Right atrium auricular region (tissue), 2 donors: Measurements from ENCODE around the gene USH2A. TPM values are rescaled to one million over a fixed set of nuclear protein-coding genes. Genes with fewer than 3 reads are reported as not detected.
"Not testable (repeated sequence)": the region's sequence is repeated elsewhere in the genome, so short reads cannot be mapped to it uniquely, and the experiment has no call there.

Experiments used
- DNase-seq: peaks from one replicate; pipeline ENCODE4 v3.0.0-alpha.2; 2019; ENCODE audit warnings: low spot score
- H3K27ac ChIP-seq, 2 donors: fragments of 200-600 bp; sonication (generic); 1 replicate in 1 of 2; 2 replicates in 1 of 2; pipeline ENCODE4 v1.5.1; 2016 to 2019
- H3K27me3 ChIP-seq, 2 donors: fragments of 200-600 bp; sonication (generic); one replicate each; pipeline versions ENCODE4 v1.5.1 to v1.6.0; 2017 to 2019
- H3K36me3 ChIP-seq: fragments of 200-600 bp; sonication (generic); one replicate; pipeline ENCODE4 v1.5.1; 2016
- H3K4me1 ChIP-seq, 2 donors: fragments of 200-600 bp; sonication (generic); one replicate each; pipeline versions ENCODE4 v1.5.1 to v1.6.0; 2017 to 2019
- H3K4me3 ChIP-seq, 2 donors: fragments of 200-600 bp; sonication (generic); 1 replicate in 1 of 2; 2 replicates in 1 of 2; pipeline ENCODE4 v1.5.1; 2017 to 2019; ENCODE audit warnings: mild to moderate bottlenecking in 1 of 2, moderate library complexity in 1 of 2
- H3K9me3 ChIP-seq, 2 donors: fragments of 200-600 bp; sonication (generic); one replicate each; pipeline ENCODE4 v1.5.1; 2019
- total RNA-seq, 2 donors: library from RNA; depleted of rRNA; stranded (reverse); fragments of >200 nt; gene quantifications; one replicate each; pipeline ENCODE4 v1.1.0, GENCODE V29; 2016
- TF ChIP-seq, protein P1 (sequence below), 2 donors: fragments of 200-600 bp; sonication (generic); IDR thresholded peaks; one replicate each; pipeline ENCODE4 v1.5.1; 2019; ENCODE audit warnings: antibody characterized with exemption in 2 of 2

USH2A gene
- total RNA-seq, 2 donors from 2014 or later = 2.4 to 5.6 TPM

DNA sequence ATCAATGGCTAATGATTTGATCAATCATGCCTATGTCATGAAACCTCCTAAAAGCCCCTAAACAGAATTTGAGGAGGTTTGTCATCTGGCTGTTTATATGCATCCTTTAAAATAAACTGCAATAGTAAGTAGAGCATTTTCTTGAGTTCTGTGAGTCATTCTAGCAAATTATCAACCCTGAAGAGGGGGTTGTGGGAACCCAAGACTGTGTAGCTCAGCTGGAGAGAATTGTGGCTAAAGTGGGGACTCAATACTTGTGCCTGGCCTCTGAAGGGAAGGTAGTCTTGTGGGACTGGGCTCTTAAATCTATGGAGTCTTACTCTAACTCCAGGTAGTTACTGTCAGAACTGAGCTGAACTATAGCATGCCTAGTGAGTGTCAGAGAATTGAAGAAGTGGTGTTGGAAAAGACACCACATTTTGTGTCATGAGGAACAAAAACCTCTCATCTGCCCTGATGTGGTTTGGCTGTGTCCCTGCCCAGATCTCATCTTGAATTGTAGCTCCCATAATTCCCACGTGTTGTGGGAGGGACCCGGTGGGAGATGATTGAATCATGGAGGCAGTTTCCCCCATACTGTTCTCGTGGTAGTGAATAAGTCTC lies 402.4 kb downstream of the USH2A start:
- no peak overlapping the region for H3K27ac ChIP-seq
- H3K4me1 ChIP-seq = no peaks in the 10 kb centered on the region
- H3K36me3 ChIP-seq = no peaks in the 10 kb centered on the region
- TF ChIP-seq, protein P1, sequence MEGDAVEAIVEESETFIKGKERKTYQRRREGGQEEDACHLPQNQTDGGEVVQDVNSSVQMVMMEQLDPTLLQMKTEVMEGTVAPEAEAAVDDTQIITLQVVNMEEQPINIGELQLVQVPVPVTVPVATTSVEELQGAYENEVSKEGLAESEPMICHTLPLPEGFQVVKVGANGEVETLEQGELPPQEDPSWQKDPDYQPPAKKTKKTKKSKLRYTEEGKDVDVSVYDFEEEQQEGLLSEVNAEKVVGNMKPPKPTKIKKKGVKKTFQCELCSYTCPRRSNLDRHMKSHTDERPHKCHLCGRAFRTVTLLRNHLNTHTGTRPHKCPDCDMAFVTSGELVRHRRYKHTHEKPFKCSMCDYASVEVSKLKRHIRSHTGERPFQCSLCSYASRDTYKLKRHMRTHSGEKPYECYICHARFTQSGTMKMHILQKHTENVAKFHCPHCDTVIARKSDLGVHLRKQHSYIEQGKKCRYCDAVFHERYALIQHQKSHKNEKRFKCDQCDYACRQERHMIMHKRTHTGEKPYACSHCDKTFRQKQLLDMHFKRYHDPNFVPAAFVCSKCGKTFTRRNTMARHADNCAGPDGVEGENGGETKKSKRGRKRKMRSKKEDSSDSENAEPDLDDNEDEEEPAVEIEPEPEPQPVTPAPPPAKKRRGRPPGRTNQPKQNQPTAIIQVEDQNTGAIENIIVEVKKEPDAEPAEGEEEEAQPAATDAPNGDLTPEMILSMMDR (IDR thresholded peaks at IDR 0.05) = no peak
- no peak for DNase-seq
- H3K4me3 ChIP-seq = no peak overlapping the region
- no peaks in the 10 kb centered on the region for H3K27me3 ChIP-seq
- H3K9me3 ChIP-seq = no peaks in the 10 kb centered on the region

DNA sequence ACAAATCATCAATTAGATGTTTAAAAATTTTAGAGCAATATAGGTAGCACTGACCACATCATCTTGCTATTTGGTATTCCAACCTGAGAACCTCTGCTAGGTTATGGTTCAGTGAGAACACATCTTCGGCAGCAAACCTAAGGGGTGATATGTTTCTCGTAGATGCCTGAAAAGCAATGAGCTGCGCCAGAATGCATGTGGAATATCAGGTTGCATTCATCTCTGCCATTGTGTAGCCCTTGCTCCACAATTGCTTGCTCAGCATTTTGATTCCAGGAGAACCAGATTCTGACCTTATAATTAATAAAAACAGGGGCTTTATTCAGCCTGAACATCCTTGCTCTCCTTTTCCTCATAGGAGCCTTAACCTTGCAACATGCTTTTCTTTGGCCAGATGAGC lies 408.1 kb downstream of the USH2A start:
- DNase-seq = no peak
- Histone ChIP-seq H3K4me1 (no peaks in the 10 kb centered on the region), H3K27me3 (no peaks in the 10 kb centered on the region), H3K9me3 (no peaks in the 10 kb centered on the region), H3K27ac (no peak overlapping the region), H3K4me3 (no peak overlapping the region), H3K36me3 (no peaks in the 10 kb centered on the region)
- TF ChIP-seq, protein P1 (IDR thresholded peaks at IDR 0.05) = no peak

DNA sequence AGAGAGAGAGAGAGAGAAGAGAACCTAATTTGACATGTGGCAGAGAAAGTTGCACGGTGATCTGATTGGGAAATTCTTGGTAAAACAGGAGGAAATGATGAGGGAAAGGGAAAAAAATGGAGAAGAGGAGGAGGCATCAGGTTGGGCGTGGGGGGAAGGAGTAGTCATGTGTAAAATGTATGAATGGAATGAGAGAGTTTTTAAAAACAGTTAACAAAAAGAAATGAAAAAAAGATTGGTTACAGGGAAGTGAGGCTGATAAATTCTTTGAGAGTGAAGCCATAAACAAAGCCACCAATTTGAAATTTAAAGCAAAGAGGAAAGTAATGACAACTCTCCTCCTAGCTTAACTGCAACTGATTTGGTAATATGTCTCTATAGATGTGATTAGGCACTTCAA lies 409.2 kb downstream of the USH2A start:
- TF ChIP-seq, protein P1 (IDR thresholded peaks at IDR 0.05) = no peak

DNA sequence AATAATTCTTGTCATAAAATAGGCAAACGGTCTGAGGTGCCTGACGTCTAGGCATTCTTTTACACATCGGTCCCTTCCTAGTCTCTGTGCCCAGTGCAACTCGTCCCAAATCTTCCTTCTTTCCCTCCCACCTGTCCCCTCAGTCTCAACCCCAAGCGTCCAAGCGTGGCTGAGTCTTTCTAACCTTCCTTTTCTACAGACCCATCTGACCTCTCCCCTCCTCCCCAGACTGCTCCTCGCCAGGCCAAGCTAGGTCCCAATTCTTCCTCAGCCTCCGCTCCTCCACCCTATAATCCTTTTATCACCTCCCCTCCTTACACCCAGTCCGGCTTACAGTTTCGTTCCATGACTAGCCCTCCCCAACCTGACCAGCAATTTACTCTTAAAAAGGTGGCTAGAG lies 413.8 kb downstream of the USH2A start:
- DNase-seq, H3K27ac ChIP-seq, H3K4me3 ChIP-seq, H3K9me3 ChIP-seq, H3K36me3 ChIP-seq, H3K27me3 ChIP-seq, H3K4me1 ChIP-seq: not testable (repeated sequence)

More for the DNA sequence above, 409.2 kb downstream of the USH2A start:
- Histone ChIP-seq H3K4me3 (no peak overlapping the region), H3K4me1 (no peaks in the 10 kb centered on the region), H3K9me3 (no peaks in the 10 kb centered on the region), H3K27me3 (no peaks in the 10 kb centered on the region), H3K36me3 (no peaks in the 10 kb centered on the region), H3K27ac (no peak overlapping the region)
- DNase-seq = no peak

DNA sequence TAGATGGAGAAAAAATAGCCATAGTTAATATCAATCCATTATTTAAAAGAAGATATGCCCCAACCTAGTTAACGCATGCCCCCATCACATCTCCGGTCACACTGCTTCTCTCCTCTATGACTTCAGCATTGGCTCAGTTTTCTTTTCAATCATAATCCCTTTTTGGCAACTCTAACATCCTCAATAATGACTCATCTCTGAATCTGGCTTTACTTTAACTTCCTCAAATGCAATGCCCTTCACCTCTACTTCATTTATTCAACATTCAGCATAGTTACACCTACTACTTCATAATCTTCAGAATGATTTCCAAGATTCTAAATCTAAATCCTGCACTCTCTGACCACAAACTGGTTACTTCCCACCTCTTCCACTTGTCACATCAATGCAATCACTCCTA lies 417.3 kb downstream of the USH2A start:
- TF ChIP-seq, protein P1 (IDR thresholded peaks at IDR 0.05) = no peak
- Histone ChIP-seq H3K36me3 (no peaks in the 10 kb centered on the region), H3K4me3 (no peak overlapping the region), H3K4me1 (no peaks in the 10 kb centered on the region), H3K9me3 (no peaks in the 10 kb centered on the region), H3K27me3 (no peaks in the 10 kb centered on the region), H3K27ac (no peak overlapping the region)
- no peak for DNase-seq

DNA sequence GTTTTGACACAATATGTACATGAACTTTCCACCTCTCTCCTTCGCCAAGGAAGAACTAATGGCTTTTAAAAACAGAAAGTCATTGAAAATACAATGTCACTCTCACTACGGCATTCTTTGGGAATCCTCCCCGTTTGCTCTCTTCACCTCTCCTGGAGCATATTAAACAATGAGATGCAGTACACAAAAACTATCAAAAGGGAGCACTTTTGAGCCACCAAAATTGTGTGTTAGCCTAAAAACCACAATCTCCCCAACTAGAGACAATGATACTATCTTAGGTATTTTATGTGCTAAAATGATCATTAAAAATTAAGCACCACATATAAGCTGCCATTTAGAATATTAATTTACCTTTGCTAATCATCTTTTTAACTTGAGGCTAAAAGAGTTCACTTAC lies 430.6 kb downstream of the USH2A start:
- H3K36me3 ChIP-seq = no peaks in the 10 kb centered on the region
- no peak overlapping the region for H3K4me3 ChIP-seq
- TF ChIP-seq, protein P1 (IDR thresholded peaks at IDR 0.05) = peak in 1 of 2 donors; percentile 38
- H3K4me1 ChIP-seq = no peaks in the 10 kb centered on the region
- H3K27ac ChIP-seq = no peak overlapping the region
- no peaks in the 10 kb centered on the region for H3K9me3 ChIP-seq
- DNase-seq = no peak
- H3K27me3 ChIP-seq = no peaks in the 10 kb centered on the region
